Measurements from ENCODE around the gene CSNK1D.

CSNK1D gene

GRCh38 chr17:82249896-82250581, 23.5 kb downstream of the CSNK1D start:
- no peak overlapping the region for H3K4me3 ChIP-seq (ENCODE audit: low read depth, low read length)

DNA sequence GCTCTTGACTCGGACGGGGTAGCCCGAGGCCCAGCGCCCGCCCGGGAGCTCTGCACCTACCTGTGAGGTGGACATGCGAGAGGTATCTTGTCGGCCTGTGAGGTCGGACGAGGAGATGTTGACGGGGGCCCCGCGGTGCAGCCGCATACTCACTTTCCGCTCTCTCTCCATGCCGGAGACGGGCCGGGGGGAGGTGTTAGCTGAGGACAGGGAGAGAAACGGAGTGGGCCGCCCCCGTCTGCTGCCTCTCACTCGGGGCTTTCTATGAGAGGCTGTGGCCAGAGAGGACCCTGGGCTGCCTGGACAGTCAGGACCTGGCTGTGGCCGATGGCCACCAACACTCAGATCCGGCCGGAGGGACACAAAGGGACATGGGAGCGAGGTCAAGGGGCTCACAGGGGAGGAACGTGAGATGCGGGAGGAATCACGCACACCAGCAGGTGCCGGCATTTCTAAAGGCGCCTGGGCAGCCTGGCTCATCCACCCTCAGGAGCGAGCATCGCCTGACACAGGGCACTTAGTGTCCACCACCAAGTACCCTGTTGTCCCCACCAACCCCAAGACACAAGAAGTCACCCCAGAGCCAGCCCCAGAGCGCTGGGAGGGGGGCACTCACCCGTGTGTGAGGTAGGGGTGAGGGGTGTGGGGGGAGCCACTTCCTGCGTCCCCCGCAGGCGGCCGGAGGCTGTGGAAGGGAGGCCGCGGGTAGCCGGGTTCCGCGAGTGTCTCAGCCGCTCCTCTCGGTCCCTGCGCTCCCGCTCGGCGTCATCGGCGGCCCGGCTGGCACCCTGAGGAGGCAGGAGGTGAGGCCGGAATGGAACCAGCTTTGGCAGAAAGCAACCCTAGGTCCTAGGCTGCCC, 24.5 kb downstream of the CSNK1D start:
- H3K4me3 ChIP-seq (ENCODE audit: low read depth, low read length): no peak overlapping the region
- no peak for TF ChIP-seq CTCF (IDR thresholded peaks at IDR 0.05; ENCODE audit: borderline replicate concordance, insufficient read depth, low read depth, low read length)

More at GRCh38 chr17:82249896-82250581, 23.5 kb downstream of the CSNK1D start:
- TF ChIP-seq CTCF (IDR thresholded peaks at IDR 0.05; ENCODE audit: borderline replicate concordance, insufficient read depth, low read depth, low read length): no peak

GRCh38 chr17:82247856-82248671, 25.4 kb downstream of the CSNK1D start:
- no peak overlapping the region for H3K4me3 ChIP-seq (ENCODE audit: low read depth, low read length)
- TF ChIP-seq CTCF (IDR thresholded peaks at IDR 0.05; ENCODE audit: borderline replicate concordance, insufficient read depth, low read depth, low read length): no peak

DNA sequence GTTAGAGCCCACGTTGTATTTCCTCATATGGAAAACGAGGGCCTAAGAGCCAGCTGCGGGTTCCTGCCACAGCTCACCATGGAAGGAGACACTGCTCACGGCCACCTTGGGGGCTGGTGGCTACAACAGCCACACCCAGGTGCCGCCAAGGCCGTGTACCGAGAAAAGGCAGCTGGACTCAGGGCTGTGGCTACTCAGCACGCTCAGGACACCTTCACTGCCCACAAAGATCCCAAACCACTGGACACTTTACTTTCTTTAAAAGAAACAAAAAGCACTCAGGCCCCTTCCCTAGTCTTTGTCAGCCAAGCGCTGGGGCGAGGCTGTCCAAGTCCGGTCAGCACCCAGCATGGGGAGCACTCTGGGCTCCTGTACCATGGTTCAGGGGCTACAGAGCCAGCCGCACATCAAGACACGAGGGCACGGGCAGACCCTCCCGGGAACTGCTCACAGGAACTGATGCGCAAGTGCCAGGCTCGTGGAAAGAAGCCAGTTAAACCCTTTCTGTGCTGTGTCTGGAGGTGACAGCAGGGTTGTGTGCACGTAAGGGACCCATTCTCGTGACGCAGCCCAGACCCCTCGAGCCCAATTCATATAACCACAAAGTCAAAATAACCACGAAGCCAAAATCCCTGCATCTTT, 26.2 kb downstream of the CSNK1D start:
- no peak for TF ChIP-seq CTCF (IDR thresholded peaks at IDR 0.05; ENCODE audit: borderline replicate concordance, insufficient read depth, low read depth, low read length)

DNA sequence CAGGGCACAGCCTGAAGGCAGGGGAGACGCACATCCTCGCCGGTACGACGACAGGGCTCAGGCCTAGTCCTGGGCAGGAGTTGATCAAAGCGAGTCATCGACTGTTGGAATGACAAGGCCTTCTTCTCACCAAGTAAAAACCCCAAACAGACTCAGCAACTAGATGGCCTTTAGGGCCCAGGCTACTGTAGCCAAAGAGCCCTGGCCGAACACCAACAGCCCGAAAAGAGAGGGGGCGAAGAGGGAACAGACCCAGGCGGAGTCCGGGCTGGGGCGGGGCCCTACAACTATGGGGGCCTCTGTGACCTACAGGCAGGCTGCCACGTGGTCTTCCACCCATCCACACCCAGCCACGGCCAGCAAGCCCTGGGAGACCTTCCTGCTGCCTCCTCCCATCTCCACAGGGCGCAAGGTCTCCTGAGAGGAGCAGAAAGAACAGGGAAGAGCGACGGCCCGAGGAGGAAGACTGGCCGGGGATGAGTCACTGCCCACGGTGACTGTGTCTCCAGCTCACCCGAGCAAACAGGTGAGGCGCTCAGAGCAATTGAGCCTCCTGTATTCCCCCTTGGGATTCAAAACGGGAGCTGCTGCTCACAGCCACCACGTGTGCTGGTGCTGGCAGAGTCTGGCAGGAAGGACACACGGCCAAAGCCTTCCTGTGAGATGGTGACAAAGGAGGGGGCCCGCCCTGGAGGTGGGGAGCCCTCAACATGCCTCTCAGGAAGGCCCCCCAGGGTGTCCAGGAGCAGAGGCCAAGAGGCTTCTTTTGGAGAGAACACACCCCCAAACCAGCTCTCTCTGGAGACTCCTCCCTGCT, 26.9 kb downstream of the CSNK1D start:
- H3K4me3 ChIP-seq (ENCODE audit: low read depth, low read length): no peak overlapping the region
- TF ChIP-seq CTCF (IDR thresholded peaks at IDR 0.05; ENCODE audit: borderline replicate concordance, insufficient read depth, low read depth, low read length): no peak

More for the DNA sequence above, 26.2 kb downstream of the CSNK1D start:
- H3K4me3 ChIP-seq (ENCODE audit: low read depth, low read length): no peak overlapping the region

GRCh38 chr17:82246040-82246364, 27.5 kb downstream of the CSNK1D start:
- no peak for TF ChIP-seq CTCF (IDR thresholded peaks at IDR 0.05; ENCODE audit: borderline replicate concordance, insufficient read depth, low read depth, low read length)
- no peak overlapping the region for H3K4me3 ChIP-seq (ENCODE audit: low read depth, low read length)
